ENCODE data around the gene TKTL2.

TKTL2 gene

DNA sequence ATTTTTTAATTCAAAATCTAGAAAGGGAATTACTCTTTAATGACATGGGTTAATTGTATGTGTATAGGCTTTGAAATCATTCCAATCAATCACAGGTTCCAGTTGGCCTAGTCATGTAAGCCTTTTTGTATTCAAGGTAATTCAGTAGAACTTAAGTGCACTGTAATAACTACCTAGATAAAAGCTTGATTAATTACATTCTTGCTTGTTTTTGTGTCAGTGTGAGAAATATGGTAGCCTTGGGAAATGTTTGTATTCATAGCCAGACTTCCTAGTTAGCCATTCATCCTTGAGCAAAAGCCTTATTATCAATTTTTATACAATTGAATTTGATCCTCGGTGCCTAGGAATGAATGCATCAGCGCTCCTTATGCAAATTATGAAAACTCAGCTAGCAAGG is 33.5 kb downstream of the TKTL2 start:
- no peak for DNase-seq
